Liver (tissue), 3 donors: Measurements from ENCODE around the gene ABTB2.

Experiments
- ATF3 ChIP-seq: IDR thresholded peaks from 2 replicates; pipeline ENCODE4 v1.6.1; 2016; ENCODE audit warnings: antibody characterized with exemption
- CTCF ChIP-seq: fragments of 150-350 bp; IDR thresholded peaks from 2 replicates; pipeline ENCODE4 v1.5.1; 2017; ENCODE audit warnings: improper control_type of control experiment, low read depth, low read length; ENCODE audit not compliant: missing input control
- EGR1 ChIP-seq, 2 donors: IDR thresholded peaks; 2 replicates each; pipeline ENCODE4 v1.6.1; 2016 to 2018; ENCODE audit warnings: antibody characterized with exemption in 2 of 2, low read depth in 2 of 2
- HNF4A ChIP-seq, 2 donors: conservative IDR thresholded peaks; 2 replicates each; pipeline ENCODE4 v1.6.1; 2016; ENCODE audit warnings: antibody characterized with exemption in 2 of 2, mild to moderate bottlenecking in 2 of 2
- JUND ChIP-seq, 2 donors: IDR thresholded peaks; 2 replicates each; pipeline ENCODE4 v1.6.1; 2016; ENCODE audit warnings: antibody characterized with exemption in 2 of 2
- MAX ChIP-seq: IDR thresholded peaks from 2 replicates; pipeline ENCODE4 v1.6.1; 2016; ENCODE audit warnings: antibody characterized with exemption
- SP1 ChIP-seq: IDR thresholded peaks from 2 replicates; pipeline ENCODE4 v1.6.1; 2018; ENCODE audit warnings: antibody characterized with exemption, mild to moderate bottlenecking
- YY1 ChIP-seq: IDR thresholded peaks from 2 replicates; pipeline ENCODE4 v1.6.1; 2016; ENCODE audit warnings: antibody characterized with exemption, mild to moderate bottlenecking
- ZBTB33 ChIP-seq: IDR thresholded peaks from 2 replicates; pipeline ENCODE4 v1.6.1; 2016; ENCODE audit warnings: antibody characterized with exemption
- donor health status: healthy.
- donor health status: healthy.

- TF ChIP-seq HNF4A (conservative IDR thresholded peaks at IDR 0.05) (no peak), CTCF (no peak), EGR1 (IDR thresholded peaks at IDR 0.05; ENCODE audit: low read depth in 2 of 2) (no peak), MAX (no peak), ZBTB33 (no peak), ATF3 (no peak), YY1 (no peak), SP1 (no peak), JUND (IDR thresholded peaks at IDR 0.05) (no peak)
Observed at GRCh38 chr11:34223907-34224306, 133.9 kb downstream of the ABTB2 start.
